ENCODE data around the gene LIN52. TPM values are rescaled to one million over a fixed set of nuclear protein-coding genes. Genes with fewer than 3 reads are reported as not detected.

LIN52 gene
- total and polyA plus RNA-seq, 2 of the 8 experiments (the other 6 are each of a cell fraction or from before 2014, with no cell fraction given): 6.8 to 11.6 TPM

- Histone ChIP-seq H3K18ac (ENCODE audit: extremely low read depth, low read length) (no peak overlapping the region), H2AK5ac (ENCODE audit: low read depth, low read length) (no peak overlapping the region), H3K56ac (replicated peaks; ENCODE audit: insufficient read length, low read depth, low read length) (no peak overlapping the region), H3K27ac (ENCODE audit: low read depth, low read length) (no peak overlapping the region), H3K23me2 (ENCODE audit: low read depth, low read length) (no peaks in the 10 kb centered on the region), H3K14ac (ENCODE audit: insufficient read length) (no peak overlapping the region), H2BK15ac (ENCODE audit: low read length) (no peak overlapping the region), H3K36me3 (ENCODE audit: control insufficient read depth in 2 of 4, insufficient read depth in 4 of 4, low read length in 3 of 4) (peaks cover 0 to 41% (median 12%) of the 10 kb centered on the region in 4 experiments; a peak in 6 of 8 replicates), H4K91ac (replicated peaks; ENCODE audit: insufficient read length, low read length) (no peak overlapping the region), H3K23ac (ENCODE audit: insufficient read length) (no peak overlapping the region), H3K4me2 (ENCODE audit: insufficient read depth in 1 of 2, low read depth in 2 of 2, low read length in 2 of 2) (no peak overlapping the region), H4K20me1 (replicated peaks in 1 of 2; ENCODE audit: control insufficient read depth in 1 of 2, insufficient read depth in 2 of 2, low read length in 2 of 2) (peaks cover 1% of the 10 kb centered on the region in 2 experiments), H4K5ac (ENCODE audit: insufficient read length, low read depth, low read length) (no peak overlapping the region), H2BK20ac (ENCODE audit: low read length) (no peak overlapping the region), H3K27me3 (replicated peaks in 1 of 4; ENCODE audit: control insufficient read depth in 3 of 4, extremely low read depth in 1 of 4, insufficient read depth in 3 of 4, low read length in 3 of 4) (no peaks in the 10 kb centered on the region), H3K79me1 (ENCODE audit: low read depth, low read length) (no peaks in the 10 kb centered on the region), H2BK5ac (ENCODE audit: low read depth, low read length) (no peak overlapping the region), H3K9ac (replicated peaks in 1 of 4; ENCODE audit: extremely low read depth in 1 of 4, low read depth in 3 of 4, low read length in 3 of 4) (no peak overlapping the region), H3K4me3 (ENCODE audit: extremely low read depth in 1 of 4, insufficient read depth in 2 of 4, low read depth in 3 of 4, low read length in 4 of 4) (no peak overlapping the region), H2AFZ (ENCODE audit: low read length) (no peak overlapping the region), H2BK12ac (ENCODE audit: low read depth, low read length) (no peak overlapping the region), H2BK120ac (replicated peaks; ENCODE audit: low read depth, low read length) (no peak overlapping the region), H4K8ac (ENCODE audit: extremely low read depth, insufficient read depth, low read length) (no peak overlapping the region), H3K4me1 (replicated peaks in 1 of 4; ENCODE audit: control insufficient read depth in 3 of 4, insufficient read depth in 4 of 4, low read length in 3 of 4) (no peaks in the 10 kb centered on the region), H3K79me2 (ENCODE audit: control insufficient read depth in 1 of 2, insufficient read depth in 2 of 2, low read length in 2 of 2) (0 out of 4 replicates have a peak, but pooled peaks cover 0 to 3% of the 10 kb centered on the region in 2 experiments), H3K4ac (replicated peaks; ENCODE audit: insufficient read length, low read depth, low read length) (no peak overlapping the region), H3K9me3 (ENCODE audit: insufficient read depth in 2 of 2, low read depth in 1 of 2, low read length in 1 of 2) (no peaks in the 10 kb centered on the region)
- TF ChIP-seq HDAC6 (IDR thresholded peaks at IDR 0.05; ENCODE audit: low read depth, low read length) (no peak), CREB1 (IDR thresholded peaks at IDR 0.05) (no peak), EZH2 (IDR thresholded peaks at IDR 0.05; ENCODE audit: low read depth, low read length, severe bottlenecking) (no peak), KDM5A (IDR thresholded peaks at IDR 0.05; ENCODE audit: low read length) (no peak), SRF (IDR thresholded peaks at IDR 0.05; ENCODE audit: low read depth, low read length) (no peak), SIX5 (IDR thresholded peaks at IDR 0.05; ENCODE audit: low read depth, low read length) (no peak), JUND (IDR thresholded peaks at IDR 0.05; ENCODE audit: low read length) (no peak), RBBP5 (IDR thresholded peaks at IDR 0.05; ENCODE audit: borderline replicate concordance, low read depth, low read length) (no peak), GABPA (IDR thresholded peaks at IDR 0.05; ENCODE audit: borderline replicate concordance, insufficient read depth, low read length) (no peak)
- DNase-seq (ENCODE audit: low read depth in 1 of 2, low spot score in 2 of 2) (no peak), FAIRE-seq (no peak)
- WGBS, 2 experiments (ENCODE audit: extremely low coverage in 1 of 2, insufficient coverage in 1 of 2, insufficient read length in 1 of 2, insufficient replicate concordance in 2 of 2, low coverage in 1 of 2, low lambda C conversion rate in 2 of 2, missing lambda C conversion rate in 1 of 2): 95% methylated on average over 2 of the region's 2 CpGs; no CpG with 5 or more reads in 1 of the 2 experiments
- ChIA-PET POLR2A (ENCODE audit: partially characterized antibody) (no interaction called here), CTCF (ENCODE audit: partially characterized antibody) (interaction anchor here (0.7 kb wide), 2 partner anchors 23 to 169 kb away, joined by 3 read pairs; no protein-coding TSS in a partner anchor)
These were observed 20.6 kb downstream of the LIN52 start for GRCh38 chr14:74105381-74105780.

Measured in H1 (cell line).